Astrocyte of the hippocampus (primary cell): ENCODE measurements around the gene HNRNPAB.
"Not testable (repeated sequence)": the region's sequence is repeated elsewhere in the genome, so short reads cannot be mapped to it uniquely, and the experiment has no call there.

Source experiments
- DNase-seq: peaks from one replicate; pipeline ENCODE4 v3.0.0; 2011; ENCODE audit warnings: low read depth, low spot score

HNRNPAB gene

DNA sequence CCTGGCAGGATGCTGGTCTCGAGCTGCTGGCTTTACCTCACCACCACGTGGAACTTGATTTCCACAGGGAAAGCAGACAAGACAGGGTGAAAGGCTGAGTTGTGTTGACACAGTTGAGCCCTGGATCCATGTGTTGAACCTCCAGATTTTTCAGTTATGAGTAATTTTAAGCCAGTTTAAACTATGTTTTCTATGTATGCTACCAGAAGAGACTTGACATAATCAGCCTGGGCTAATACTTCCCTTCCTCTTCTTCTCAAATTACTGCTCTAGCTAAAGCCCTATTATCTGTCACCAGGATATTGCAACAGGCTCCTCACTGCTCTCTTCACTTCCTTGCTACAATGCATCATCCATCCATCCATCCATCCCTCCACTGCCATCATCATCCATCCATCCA lies 40.2 kb downstream of the HNRNPAB start:
- no peak for DNase-seq

GRCh38 chr5:178245389-178245788 lies 41.1 kb downstream of the HNRNPAB start:
- DNase-seq = no peak

GRCh38 chr5:178246624-178247279 lies 42.4 kb downstream of the HNRNPAB start:
- DNase-seq = no peak

- no peak for DNase-seq
Measured at GRCh38 chr5:178247481-178248456, 43.4 kb downstream of the HNRNPAB start.

DNA sequence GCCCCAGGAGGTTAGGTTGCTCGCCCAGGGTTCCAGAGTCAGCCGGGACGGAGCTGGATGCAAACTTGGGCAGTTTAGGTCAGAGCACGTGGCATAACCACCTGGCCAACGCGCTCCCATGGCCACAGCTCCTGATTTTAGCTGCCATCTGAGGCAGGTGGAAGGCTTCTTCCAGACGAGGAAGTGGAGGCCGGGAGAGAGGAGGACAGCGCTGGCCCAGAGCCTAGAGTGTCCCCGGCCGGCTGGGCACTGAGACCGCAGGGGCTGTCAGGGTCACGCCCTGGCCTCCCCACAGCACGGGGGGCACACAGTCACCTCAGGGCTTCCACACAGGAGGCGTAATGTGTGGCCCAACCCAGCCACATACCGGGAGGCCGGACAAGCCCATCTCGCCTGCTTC lies 44.4 kb downstream of the HNRNPAB start:
- no peak for DNase-seq

DNA sequence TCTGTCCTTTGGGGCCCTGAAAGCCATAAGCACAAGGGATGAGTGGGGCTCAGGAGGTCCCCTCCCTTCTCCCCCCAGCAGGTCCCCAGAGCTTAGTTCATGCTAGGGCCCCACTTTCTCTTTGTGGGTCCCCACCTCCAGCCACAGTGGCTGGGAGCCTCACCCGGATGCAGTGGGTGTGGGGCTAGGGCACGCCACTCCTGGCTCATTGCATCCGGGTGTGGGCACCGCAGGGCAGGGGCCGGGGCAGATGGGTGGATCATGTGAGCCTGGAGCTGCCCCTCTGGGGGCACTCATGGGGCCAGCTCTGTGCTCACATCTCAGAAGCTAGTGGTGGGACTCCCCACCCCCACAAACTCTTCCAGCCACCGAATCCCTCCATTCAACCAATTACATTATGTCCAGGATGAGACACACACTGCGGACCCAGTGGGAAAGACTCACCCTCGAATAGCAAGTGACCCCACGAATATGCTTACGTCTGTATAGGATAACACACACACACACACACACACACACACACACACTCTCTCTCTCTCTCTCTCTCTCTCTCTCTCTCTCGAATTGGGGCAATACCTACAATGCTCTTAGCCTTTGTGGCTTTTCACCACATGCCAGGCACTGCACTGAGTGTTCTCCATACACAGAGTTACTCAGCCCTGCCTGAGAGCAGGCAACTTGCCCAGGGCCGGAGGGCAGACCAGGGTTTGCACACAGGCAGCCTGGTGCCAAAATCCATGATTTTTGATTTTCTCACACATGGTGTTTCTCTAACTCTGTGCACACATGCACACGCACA lies 45.1 kb downstream of the HNRNPAB start:
- peak; percentile 92 for DNase-seq

- no peak for DNase-seq
Measured at GRCh38 chr5:178250263-178250662, 45.9 kb downstream of the HNRNPAB start.

DNA sequence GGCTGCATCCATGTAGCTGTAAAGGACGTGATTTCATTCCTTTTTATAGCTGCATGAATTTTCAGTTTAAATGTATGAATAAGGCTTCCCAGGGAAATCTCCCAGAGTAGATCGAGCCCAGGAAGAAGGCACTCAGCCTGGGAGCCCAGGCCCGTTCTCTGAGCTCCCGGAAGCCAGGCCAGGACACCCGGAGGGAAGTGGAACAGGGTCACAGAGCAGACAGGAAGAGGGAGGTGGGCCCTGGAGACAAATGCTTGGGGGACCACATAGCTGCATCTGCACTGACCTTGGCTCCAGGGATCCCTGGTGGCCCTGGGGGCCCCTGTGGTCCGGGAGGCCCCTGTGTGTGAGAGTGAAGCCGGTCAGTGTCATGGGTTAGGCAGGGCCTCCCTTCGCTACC lies 47.9 kb downstream of the HNRNPAB start:
- DNase-seq = no peak

GRCh38 chr5:178253632-178254031 lies 49.3 kb downstream of the HNRNPAB start:
- not testable (repeated sequence) for DNase-seq

GRCh38 chr5:178256746-178257145 lies 52.4 kb downstream of the HNRNPAB start:
- DNase-seq = no peak

GRCh38 chr5:178257650-178258049 lies 53.3 kb downstream of the HNRNPAB start:
- no peak for DNase-seq

- no peak for DNase-seq
Measured at GRCh38 chr5:178259623-178260536, 55.5 kb downstream of the HNRNPAB start.
